T-cell (primary cell): Measurements from ENCODE around the gene PDGFRA. TPM values are rescaled to one million over a fixed set of nuclear protein-coding genes. Genes with fewer than 3 reads are reported as not detected.
A peak's percentile ranks its signal among the peaks of the same experiment; 100 is the strongest.

Experiments
- ATAC-seq, 4 experiments: fragments of 200-7000 bp in 3 of 4; fragments of 150-1000 bp in 1 of 4; cut with Tn5 transposase; replicated peaks in 1 of 4; 1 replicate in 3 of 4; 2 replicates in 1 of 4; pipeline ENCODE4 v1.10.0; 2021; ENCODE audit warnings: moderate library complexity in 3 of 4, mild to moderate bottlenecking in 2 of 4, moderate number of reproducible peaks in 1 of 4
- CTCF ChIA-PET, 2 donors: fragments of 300-600 bp; sonication (Branson Sonifier 250); formaldehyde crosslinking; loops; one replicate each; lab custom pipeline; 2022; ENCODE audit warnings: antibody characterized with exemption in 2 of 2; lab: Charles Lee
- POLR2A ChIA-PET, 2 donors: fragments of 300-600 bp; sonication (Branson Sonifier 250); formaldehyde crosslinking; loops; one replicate each; lab custom pipeline; 2022; ENCODE audit warnings: antibody characterized with exemption in 2 of 2; lab: Charles Lee
- DNase-seq, 35 experiments: peaks; one replicate each; pipeline versions ENCODE4 v3.0.0 to v3.0.0-alpha.2; 2013 to 2023
- H3K27ac ChIP-seq: one replicate; pipeline ENCODE4 v1.5.1; 2013; ENCODE audit warnings: low read length
- H3K27me3 ChIP-seq, 2 experiments: replicated peaks in 1 of 2; 1 replicate in 1 of 2; 2 replicates in 1 of 2; pipeline versions ENCODE4 v1.6.1 to v1.7.0; 2013; ENCODE audit warnings: low read length in 1 of 2, mixed read lengths in 1 of 2; ENCODE audit not compliant: control insufficient read depth in 2 of 2, insufficient read depth in 2 of 2; ENCODE audit errors: extremely low read depth in 1 of 2
- H3K36me3 ChIP-seq, 2 donors: 1 replicate in 1 of 2; 2 replicates in 1 of 2; pipeline versions ENCODE4 v1.6.1 to v1.7.0; 2013; ENCODE audit warnings: low read length in 1 of 2; ENCODE audit not compliant: control insufficient read depth in 2 of 2, insufficient read depth in 1 of 2; ENCODE audit errors: extremely low read depth in 1 of 2
- H3K4me1 ChIP-seq, 2 experiments: 1 replicate in 1 of 2; 2 replicates in 1 of 2; pipeline versions ENCODE4 v1.6.1 to v1.7.0; 2013; ENCODE audit warnings: low read length in 2 of 2, mixed read lengths in 1 of 2; ENCODE audit not compliant: insufficient read depth in 2 of 2, control insufficient read depth in 1 of 2; ENCODE audit errors: extremely low read depth in 1 of 2
- H3K4me3 ChIP-seq, 2 donors: 1 replicate in 1 of 2; 2 replicates in 1 of 2; pipeline versions ENCODE4 v1.5.1 to v1.7.0; 2013; ENCODE audit warnings: mild to moderate bottlenecking in 2 of 2, low read length in 1 of 2, moderate library complexity in 1 of 2; ENCODE audit not compliant: control insufficient read depth in 1 of 2; ENCODE audit errors: extremely low read depth in 1 of 2
- H3K9me3 ChIP-seq: 2 replicates; pipeline ENCODE4 v1.7.0; 2013
- H3K27ac Mint-ChIP-seq, 2 donors: one replicate each; pipeline ENCODE4 v1.8.0; 2020 to 2021; ENCODE audit warnings: mild to moderate bottlenecking in 2 of 2, mixed read lengths in 2 of 2
- H3K27me3 Mint-ChIP-seq, 2 donors: one replicate each; pipeline ENCODE4 v1.8.0; 2021 to 2022; ENCODE audit warnings: mixed read lengths in 2 of 2
- H3K36me3 Mint-ChIP-seq: one replicate; pipeline ENCODE4 v1.8.0; 2021; ENCODE audit warnings: mixed read lengths
- H3K4me1 Mint-ChIP-seq, 3 donors: one replicate each; pipeline ENCODE4 v1.8.0; 2020 to 2022; ENCODE audit warnings: mixed read lengths in 3 of 3, mild to moderate bottlenecking in 1 of 3
- H3K4me3 Mint-ChIP-seq, 3 donors: one replicate each; pipeline ENCODE4 v1.8.0; 2020 to 2022; ENCODE audit warnings: mild to moderate bottlenecking in 3 of 3, mixed read lengths in 3 of 3, moderate library complexity in 3 of 3
- H3K9me3 Mint-ChIP-seq, 3 donors: one replicate each; pipeline ENCODE4 v1.8.0; 2020 to 2022; ENCODE audit warnings: mixed read lengths in 3 of 3
- WGBS: methylation state at CpG from one replicate; pipeline ENCODE4 v1.1.5; 2013; ENCODE audit warnings: missing lambda C conversion rate; ENCODE audit not compliant: insufficient coverage; 5-methylcytosine and 5-hydroxymethylcytosine counted together
- total RNA-seq, 35 experiments: library from RNA in 6 of 35; stranded (reverse) in 6 of 35; fragments of 120-200 nt in 1 of 35; gene quantifications; one replicate each; pipeline versions ENCODE4 v1.2.1 to v1.2.4 and lab custom pipeline; 2013 to 2026

Gene PDGFRA
- total RNA-seq, 5 donors from 2014 or later (not counting 1 experiment from before 2014, with no cell fraction given): 0.29 to 0.39 (median 0.32) TPM; not detected in 2

DNA sequence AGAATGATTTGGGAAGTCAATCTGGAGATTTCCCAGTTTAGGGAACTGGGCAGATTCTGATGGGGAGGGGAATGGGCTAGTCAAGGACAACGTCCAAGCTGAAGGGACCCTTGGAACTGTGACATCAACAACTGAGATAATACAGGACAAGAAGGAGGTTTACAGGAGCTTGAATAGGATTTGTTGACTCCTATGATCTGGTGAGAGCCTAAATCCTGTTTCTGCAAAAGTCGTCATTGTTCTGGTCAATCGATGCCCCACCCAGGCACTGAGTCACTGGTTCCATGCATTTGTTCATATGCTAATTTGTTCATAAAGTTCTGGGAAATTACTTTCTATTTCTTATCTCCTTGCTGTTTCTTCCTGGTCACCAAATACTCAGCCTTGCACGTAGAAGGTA lies 15.3 kb upstream of the PDGFRA start:
- no peaks in the 10 kb centered on the region for H3K9me3 Mint-ChIP-seq
- 56% methylated on average over 1 of the region's 4 CpGs for WGBS
- ChIA-PET POLR2A (no interaction called here), CTCF (interaction anchor here in 1 of 2 donors (6.7 kb wide), 1 partner anchor 284 kb away, joined by 72 read pairs; no protein-coding TSS in a partner anchor)
- peaks cover 0 to 5% of the 10 kb centered on the region in 2 experiments for H3K4me1 ChIP-seq
- no peak overlapping the region for H3K27ac Mint-ChIP-seq
- H3K4me1 Mint-ChIP-seq: peaks cover 4 to 6% (median 6%) of the 10 kb centered on the region in 3 donors
- H3K27me3 ChIP-seq: peaks cover 4 to 23% of the 10 kb centered on the region in 2 experiments
- no peak overlapping the region for H3K4me3 ChIP-seq
- no peak overlapping the region for H3K4me3 Mint-ChIP-seq
- H3K9me3 ChIP-seq: no peaks in the 10 kb centered on the region
- ATAC-seq: no peak
- H3K36me3 Mint-ChIP-seq: no peaks in the 10 kb centered on the region
- H3K27me3 Mint-ChIP-seq: peaks cover 20 to 28% of the 10 kb centered on the region in 2 donors
- no peak overlapping the region for H3K27ac ChIP-seq
- DNase-seq: no peak
- no peaks in the 10 kb centered on the region for H3K36me3 ChIP-seq

DNA sequence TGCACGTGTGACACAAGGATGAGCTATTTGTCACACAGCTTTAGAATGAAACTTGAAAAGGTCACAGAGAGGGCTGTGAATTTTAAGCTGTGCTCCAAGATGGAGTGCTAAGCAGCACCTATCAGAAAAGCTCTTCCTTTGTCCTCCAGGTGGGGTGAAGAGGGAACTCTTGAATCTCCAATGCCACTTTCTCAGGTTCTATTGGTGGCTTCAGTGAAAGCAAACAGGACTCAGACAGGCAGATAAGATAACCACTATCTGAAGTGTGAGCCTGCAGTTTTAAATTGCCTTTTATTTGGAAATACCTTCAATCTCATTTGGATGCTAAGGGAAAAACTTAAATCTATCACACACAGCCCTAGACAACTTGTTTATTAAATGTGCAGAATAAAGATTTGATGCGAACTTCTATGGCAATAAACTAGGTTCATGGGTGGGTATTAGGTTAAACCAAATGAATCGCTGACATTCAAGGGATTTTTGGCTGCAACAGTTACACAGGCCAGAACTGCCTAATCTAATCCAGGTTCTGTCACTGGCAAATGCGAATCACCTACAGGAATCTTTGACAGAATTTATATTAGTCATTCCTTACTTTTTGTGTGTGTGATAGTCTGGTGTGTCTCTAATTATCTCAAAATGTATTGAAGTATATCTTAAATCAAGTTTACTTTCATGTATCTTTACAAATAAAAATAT lies 13.6 kb upstream of the PDGFRA start:
- ChIA-PET POLR2A (no interaction called here), CTCF (interaction anchor here (0.7 to 6.7 kb wide), 11 partner anchors 17 to 1743 kb away, joined by 3 to 72 read pairs (median 3); no protein-coding TSS in a partner anchor)
- DNase-seq: no peak
- Mint-ChIP-seq H3K9me3 (no peaks in the 10 kb centered on the region), H3K4me1 (peaks cover 4 to 6% (median 6%) of the 10 kb centered on the region in 3 donors), H3K4me3 (no peak overlapping the region), H3K27ac (no peak overlapping the region), H3K27me3 (peaks cover 26 to 32% of the 10 kb centered on the region in 2 donors), H3K36me3 (no peaks in the 10 kb centered on the region)
- Histone ChIP-seq H3K27ac (no peak overlapping the region), H3K36me3 (no peaks in the 10 kb centered on the region), H3K4me1 (peaks cover 0 to 5% of the 10 kb centered on the region in 2 experiments), H3K4me3 (no peak overlapping the region), H3K9me3 (no peaks in the 10 kb centered on the region), H3K27me3 (peaks cover 4 to 29% of the 10 kb centered on the region in 2 experiments)
- WGBS: 80% methylated on average over 2 of the region's 4 CpGs
- ATAC-seq: no peak

DNA sequence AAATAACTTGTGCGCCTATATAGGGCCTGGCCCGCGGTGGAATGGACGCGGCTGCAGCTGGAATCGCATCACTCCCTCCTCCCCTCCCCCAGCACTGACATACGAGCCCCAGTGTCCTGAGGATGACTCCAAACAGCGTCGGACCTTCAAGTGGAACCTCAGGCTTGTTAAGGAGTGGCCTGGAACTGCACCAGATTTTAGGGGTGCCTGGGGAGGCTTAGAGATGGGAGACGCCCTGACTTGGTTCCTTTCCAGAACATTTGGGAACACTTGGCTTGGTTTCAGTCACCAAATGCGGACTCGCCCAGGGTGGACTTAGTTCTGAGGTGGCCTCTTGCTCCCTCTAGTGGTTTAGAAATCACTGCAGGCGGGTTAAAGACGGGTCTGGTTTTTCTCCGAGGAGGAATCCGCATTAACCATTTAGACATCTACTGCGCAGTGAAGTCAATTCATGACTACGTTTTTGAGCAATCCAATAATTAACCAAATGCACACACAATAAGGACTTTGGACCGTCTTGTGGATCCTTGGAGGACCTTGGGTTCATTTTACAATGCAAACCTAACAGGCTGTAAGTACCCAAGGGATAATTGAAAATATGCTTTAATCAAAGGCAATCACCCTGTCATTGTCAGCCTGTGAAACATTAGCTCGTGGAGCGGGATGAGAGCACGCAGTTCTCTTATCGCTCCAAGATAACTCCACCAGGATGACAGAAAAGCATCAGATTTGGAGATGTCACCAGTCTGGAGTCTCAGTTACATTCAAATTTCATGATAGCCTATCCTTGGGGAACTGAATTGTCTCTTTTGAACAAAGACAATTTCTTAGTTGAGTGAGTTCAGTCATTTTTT lies 11.2 kb upstream of the PDGFRA start:
- Mint-ChIP-seq H3K36me3 (no peaks in the 10 kb centered on the region), H3K27me3 (peaks cover 25 to 38% of the 10 kb centered on the region in 2 donors)

GRCh38 chr4:54218736-54219135 lies 10.4 kb upstream of the PDGFRA start:
- whole genome bisulfite sequencing: 90% methylated on average over 5 of the region's 6 CpGs
- Histone ChIP-seq H3K4me1 (peaks cover 0 to 5% of the 10 kb centered on the region in 2 experiments), H3K27ac (no peak overlapping the region), H3K4me3 (no peak overlapping the region), H3K27me3 (peaks cover 11 to 34% of the 10 kb centered on the region in 2 experiments), H3K36me3 (no peaks in the 10 kb centered on the region), H3K9me3 (no peaks in the 10 kb centered on the region)
- Mint-ChIP-seq H3K9me3 (no peaks in the 10 kb centered on the region), H3K27ac (no peak overlapping the region), H3K4me1 (peaks cover 4 to 6% (median 6%) of the 10 kb centered on the region in 3 donors), H3K4me3 (no peak overlapping the region), H3K36me3 (no peaks in the 10 kb centered on the region), H3K27me3 (peaks cover 31 to 46% of the 10 kb centered on the region in 2 donors)
- CTCF ChIA-PET: interaction anchor here (0.6 to 6.7 kb wide), 10 partner anchors 11 to 768 kb away, joined by 3 to 72 read pairs (median 6); no protein-coding TSS in a partner anchor
- ATAC-seq (no peak), DNase-seq (no peak)
- POLR2A ChIA-PET: no interaction called here

More for the DNA sequence above, 11.2 kb upstream of the PDGFRA start:
- ChIA-PET POLR2A (no interaction called here), CTCF (interaction anchor here (0.5 to 6.7 kb wide), 7 partner anchors 16 to 860 kb away, joined by 3 to 72 read pairs (median 14); no protein-coding TSS in a partner anchor)
- Mint-ChIP-seq H3K9me3 (no peaks in the 10 kb centered on the region), H3K27ac (no peak overlapping the region), H3K4me1 (peaks cover 4 to 6% (median 6%) of the 10 kb centered on the region in 3 donors), H3K4me3 (peak overlapping the region in 1 of 3 donors; percentile 5)
- H3K9me3 ChIP-seq: no peaks in the 10 kb centered on the region
- H3K36me3 ChIP-seq: no peaks in the 10 kb centered on the region
- H3K27ac ChIP-seq: no peak overlapping the region
- ATAC-seq (peak; percentile 60 to 72 (median 66)), DNase-seq (peak in 31 of 35 experiments; percentile 9 to 78 (median 39))
- H3K4me3 ChIP-seq: peak overlapping the region in 1 of 2 donors; percentile 39
- peaks cover 10 to 29% of the 10 kb centered on the region in 2 experiments for H3K27me3 ChIP-seq
- 1% methylated on average over 11 of the region's 23 CpGs for WGBS
- H3K4me1 ChIP-seq: peaks cover 0 to 5% of the 10 kb centered on the region in 2 experiments

GRCh38 chr4:54224996-54225597 lies 4.0 kb upstream of the PDGFRA start:
- POLR2A ChIA-PET: no interaction called here
- H3K4me1 Mint-ChIP-seq: peaks cover 39 to 41% (median 41%) of the 10 kb centered on the region in 3 donors
- no peaks in the 10 kb centered on the region for H3K9me3 ChIP-seq
- no peak overlapping the region for H3K27ac ChIP-seq
- H3K36me3 ChIP-seq: no peaks in the 10 kb centered on the region
- H3K27me3 Mint-ChIP-seq: peaks cover 58 to 80% of the 10 kb centered on the region in 2 donors
- no peaks in the 10 kb centered on the region for H3K36me3 Mint-ChIP-seq
- H3K4me1 ChIP-seq: peaks cover 22 to 31% of the 10 kb centered on the region in 2 experiments
- ATAC-seq: no peak
- no peak for DNase-seq
- CTCF ChIA-PET: interaction anchor here in 1 of 2 donors (0.6 to 1.2 kb wide), 2 partner anchors 295 to 662 kb away, joined by 3 to 4 read pairs; no protein-coding TSS in a partner anchor
- peak overlapping the region in 1 of 2 donors; percentile 71 for H3K4me3 ChIP-seq
- H3K9me3 Mint-ChIP-seq: no peaks in the 10 kb centered on the region
- 58% methylated on average over 5 of the region's 6 CpGs for WGBS
- H3K27ac Mint-ChIP-seq: no peak overlapping the region
- peak overlapping the region in 2 of 3 donors; percentile 9 to 80 for H3K4me3 Mint-ChIP-seq
- H3K27me3 ChIP-seq: peaks cover 34 to 65% of the 10 kb centered on the region in 2 experiments
